ENCODE measurements around the gene RPL12. TPM values are rescaled to one million over a fixed set of nuclear protein-coding genes. Genes with fewer than 3 reads are reported as not detected.

RPL12 gene
- total and polyA plus RNA-seq, 9 of the 15 experiments (the other 6 are each of a cell fraction or from before 2014, with no cell fraction given): 1,614 to 4,558 (median 2,531) TPM

- peak; percentile 55 for TF ChIP-seq PRDM10 (IDR thresholded peaks at IDR 0.05; ENCODE audit: partially characterized antibody)
- no peak for TF ChIP-seq NRF1 (conservative IDR thresholded peaks at IDR 0.05 in 1 of 2, IDR thresholded peaks at IDR 0.05 in 1 of 2)
- TF ChIP-seq SIN3A (IDR thresholded peaks at IDR 0.05; ENCODE audit: borderline replicate concordance in 2 of 2, control insufficient read depth in 1 of 2, low read depth in 2 of 2, low read length in 2 of 2): peak in 1 of 2 experiments; percentile 46; a peak in 1 of 4 replicates
- no peak for TF ChIP-seq ARHGAP35 (IDR thresholded peaks at IDR 0.05; ENCODE audit: partially characterized antibody)
- TF ChIP-seq SIRT6 (IDR thresholded peaks at IDR 0.05; ENCODE audit: low read depth, low read length): peak; percentile 1
- no peak for TF ChIP-seq ZMIZ1 (IDR thresholded peaks at IDR 0.05; ENCODE audit: low read depth in 2 of 2, low read length in 2 of 2)
- TF ChIP-seq ZFP91 (CRISPR knock-in tag; IDR thresholded peaks at IDR 0.05): 0 out of 2 replicates have a peak, but pooled peaks have one; percentile 22
- TF ChIP-seq HDAC2 (IDR thresholded peaks at IDR 0.05): no peak
- TF ChIP-seq RBFOX2 (IDR thresholded peaks at IDR 0.05; ENCODE audit: low read depth, low read length): no peak
- no peak for TF ChIP-seq TOE1 (IDR thresholded peaks at IDR 0.05; ENCODE audit: borderline replicate concordance)
- TF ChIP-seq TOE1 (CRISPR knock-in tag; IDR thresholded peaks at IDR 0.05; ENCODE audit: borderline replicate concordance, low read depth): 0 out of 2 replicates have a peak, but pooled peaks have one; percentile 39
- TF ChIP-seq ESRRA (IDR thresholded peaks at IDR 0.05; ENCODE audit: borderline replicate concordance, low read depth): no peak
Measured at GRCh38 chr9:127450243-127450760, 904 bp downstream of the RPL12 start (continued).

All from K562 (cell line).